GM12878 (cell line): ENCODE measurements around the gene BDP1. TPM values are rescaled to one million over a fixed set of nuclear protein-coding genes. Genes with fewer than 3 reads are reported as not detected.

ENCODE experiments used
- ATAC-seq: fragments of 200-7000 bp; cut with Tn5 transposase; 3 replicates; pipeline ENCODE4 v1.9.1; 2020; ENCODE audit warnings: mild to moderate bottlenecking, moderate library complexity
- BruUV-seq: library from RNA; stranded (reverse); fragments of 400-500 nt; replicated peaks from 2 replicates; lab custom pipeline; 2021; lab: Mats Ljungman, UMichigan
- CTCF ChIA-PET: fragments of 300-600 bp; sonication (Branson Sonifier 250); formaldehyde crosslinking; extraction: SDS; loops from one replicate; lab custom pipeline; 2021; ENCODE audit warnings: inconsistent platforms; lab: Yijun Ruan, JAX
- POLR2A ChIA-PET: fragments of 350-600 bp; formaldehyde crosslinking; extraction: SDS; loops from one replicate; lab custom pipeline; 2021; ENCODE audit warnings: inconsistent platforms; lab: Charles Lee
- RAD21 ChIA-PET: fragments of 300-600 bp; sonication (Branson Sonifier 250); formaldehyde crosslinking; loops from one replicate; lab custom pipeline; 2023; ENCODE audit warnings: antibody characterized with exemption; ENCODE audit not compliant: unreplicated experiment; lab: Charles Lee
- SMC1A ChIA-PET: fragments of 300-600 bp; sonication (Branson Sonifier 250); formaldehyde crosslinking; loops from one replicate; lab custom pipeline; 2023; ENCODE audit not compliant: unreplicated experiment, uncharacterized antibody; lab: Charles Lee
- DNase-seq: peaks from one replicate; pipeline ENCODE4 v3.0.0-alpha.2; 2011; ENCODE audit warnings: low read depth, low spot score
- FAIRE-seq: peaks from 3 replicates; lab custom pipeline; 2011; peaks lifted over from hg19 to GRCh38; lab: Jason Lieb, UNC
- H2AFZ ChIP-seq: 2 replicates; pipeline ENCODE4 v1.6.0; 2011; ENCODE audit warnings: low read depth, low read length, control low read depth; ENCODE audit not compliant: control insufficient read depth
- H3K27ac ChIP-seq: 2 replicates; pipeline ENCODE4 v1.5.1; 2011; ENCODE audit warnings: control low read depth; ENCODE audit not compliant: control insufficient read depth, insufficient read depth
- H3K27me3 ChIP-seq, 2 experiments: replicated peaks in 1 of 2; 2 replicates each; pipeline versions ENCODE4 v1.6.0 to v1.6.1; 2011; ENCODE audit warnings: low read length in 1 of 2; ENCODE audit not compliant: control insufficient read depth in 2 of 2, insufficient read depth in 2 of 2
- H3K36me3 ChIP-seq, 2 experiments: 2 replicates each; pipeline ENCODE4 v1.5.1; 2011; ENCODE audit warnings: low read length in 1 of 2; ENCODE audit not compliant: control insufficient read depth in 2 of 2, insufficient read depth in 2 of 2
- H3K4me1 ChIP-seq: 2 replicates; pipeline ENCODE4 v1.6.1; 2011; ENCODE audit warnings: mild to moderate bottlenecking, low read length, moderate library complexity, mixed read lengths; ENCODE audit not compliant: control insufficient read depth, insufficient read depth
- H3K4me2 ChIP-seq: 2 replicates; pipeline ENCODE4 v1.6.0; 2011; ENCODE audit warnings: control low read depth; ENCODE audit not compliant: control insufficient read depth, insufficient read depth
- H3K4me3 ChIP-seq: fragments of 200-600 bp; sonication (generic); 2 replicates; pipeline ENCODE4 v1.5.1; 2016
- H3K79me2 ChIP-seq: 2 replicates; pipeline ENCODE4 v1.6.0; 2011; ENCODE audit warnings: low read length; ENCODE audit not compliant: control insufficient read depth, insufficient read depth
- H3K9ac ChIP-seq: 2 replicates; pipeline ENCODE4 v1.8.0; 2011; ENCODE audit warnings: low read length, control low read depth, mixed read lengths; ENCODE audit not compliant: control insufficient read depth, insufficient read depth
- H3K9me3 ChIP-seq: replicated peaks from 3 replicates; pipeline ENCODE4 v1.5.1; 2011; ENCODE audit warnings: mild to moderate bottlenecking, low read length; ENCODE audit not compliant: control insufficient read depth, insufficient read depth
- H4K20me1 ChIP-seq: 2 replicates; pipeline ENCODE4 v1.6.0; 2011; ENCODE audit not compliant: control insufficient read depth, insufficient read depth
- CEBPB ChIP-seq, 2 experiments: fragments of 150-350 bp in 1 of 2; IDR thresholded peaks; 2 replicates each; pipeline ENCODE4 v1.6.1; 2012 to 2014; ENCODE audit warnings: low read depth in 2 of 2, low read length in 2 of 2, borderline replicate concordance in 1 of 2, inconsistent platforms in 1 of 2
- EED ChIP-seq: sonication (generic); IDR thresholded peaks from 2 replicates; pipeline ENCODE4 v1.6.1; 2016; ENCODE audit warnings: antibody characterized with exemption, low read depth
- MTA3 ChIP-seq: IDR thresholded peaks from 2 replicates; pipeline ENCODE4 v1.6.1; 2012; ENCODE audit warnings: low read length, inconsistent platforms, borderline replicate concordance
- RBBP5 ChIP-seq: fragments of 200-600 bp; sonication (generic); conservative IDR thresholded peaks from 2 replicates; pipeline ENCODE4 v1.6.1; 2016
- SIN3A ChIP-seq: IDR thresholded peaks from 2 replicates; pipeline ENCODE4 v1.6.1; 2012; ENCODE audit warnings: low read depth, low read length, improper control_type of control experiment
- TBL1XR1 ChIP-seq: IDR thresholded peaks from 2 replicates; pipeline ENCODE4 v1.6.1; 2012; ENCODE audit warnings: low read depth, low read length, improper control_type of control experiment
- ZNF217 ChIP-seq: fragments of 450-650 bp; IDR thresholded peaks from 2 replicates; pipeline ENCODE4 v1.6.1; 2017; ENCODE audit warnings: antibody characterized with exemption, mild to moderate bottlenecking
- ZNF622 ChIP-seq: fragments of 450-650 bp; IDR thresholded peaks from 2 replicates; pipeline ENCODE4 v1.6.1; 2017; ENCODE audit warnings: mild to moderate bottlenecking, inconsistent platforms
- WGBS: methylation state at CpG from one replicate; pipeline ENCODE4 v1.1.6; 2016; ENCODE audit warnings: low lambda C conversion rate; ENCODE audit not compliant: insufficient replicate concordance, insufficient coverage; ENCODE audit errors: missing lambda C conversion rate; 5-methylcytosine and 5-hydroxymethylcytosine counted together
- in situ Hi-C: fragments of 300-500 bp; cut with MboI; formaldehyde crosslinking; loops from 9 replicates; pipeline ENCODE4 v1.14.3; 2018; ENCODE audit warnings: mixed read lengths
- intact Hi-C: fragments of 100-400 bp; cut with micrococcal nuclease; formaldehyde crosslinking; loops from one replicate; pipeline ENCODE4 v1.14.2; 2022; ENCODE audit not compliant: unreplicated experiment
- polyA plus RNA-seq, 11 experiments: library from polyadenylated mRNA; depleted of rRNA in 4 of 11; unstranded in 6 of 11; stranded (reverse) in 5 of 11; fragments of >200 nt; fragmentation: Nextera tagmentation in 4 of 11; fragmentation: Illumina TruSeq in 1 of 11; extraction: Ambion mirVana in 4 of 11; extraction: Trizol in 1 of 11; gene quantifications; 1 replicate in 1 of 11; 2 replicates in 10 of 11; pipeline versions ENCODE4 v1.2.1 to v1.2.3, GENCODE V29; 2011 to 2016; ENCODE audit warnings: inconsistent platforms in 2 of 11, missing spikeins in 2 of 11, low read depth in 1 of 11
- total RNA-seq, 4 experiments: library from RNA; depleted of rRNA in 3 of 4; stranded (reverse); fragments of >200 nt in 3 of 4; fragmentation: Illumina TruSeq in 1 of 4; extraction: Trizol in 1 of 4; gene quantifications; 2 replicates each; pipeline versions ENCODE4 v1.2.1 to v1.2.3, GENCODE V29; 2013 to 2021

Gene BDP1
- total and polyA plus RNA-seq, 10 of the 15 experiments (the other 5 are each of a cell fraction or from before 2014, with no cell fraction given), result 6.1 to 31.1 (median 17.7) TPM

- no peak overlapping the region for H3K4me3 ChIP-seq
- FAIRE-seq (no peak), ATAC-seq (no peak)
- H3K9ac ChIP-seq, result no peak overlapping the region
- H3K27me3 ChIP-seq, result no peaks in the 10 kb centered on the region
- intact Hi-C loops, result no loop called here
- RAD21 ChIA-PET, result interaction anchor here (2.3 kb wide), 1 partner anchor 10 kb away, joined by 7 read pairs; no protein-coding TSS in a partner anchor
- no peak overlapping the region for H3K27ac ChIP-seq
- H3K4me2 ChIP-seq, result peak overlapping the region; percentile 46; the same call in 1 of the 2 replicates
- H3K9me3 ChIP-seq, result no peaks in the 10 kb centered on the region
- SMC1A ChIA-PET, result no interaction called here
- no TSS peak for BruUV-seq
- H3K79me2 ChIP-seq, result peaks cover 50% of the 10 kb centered on the region
- POLR2A ChIA-PET, result interaction anchor here (0.7 kb wide), 1 partner anchor 315 kb away, joined by 6 read pairs; no protein-coding TSS in a partner anchor
- no peak for TF ChIP-seq RBBP5
- TF ChIP-seq SIN3A, result no peak
- no peak for TF ChIP-seq CEBPB (IDR thresholded peaks at IDR 0.05; ENCODE audit: borderline replicate concordance in 1 of 2, low read depth in 2 of 2, low read length in 2 of 2)
- no peak for TF ChIP-seq TBL1XR1
- TF ChIP-seq, all 136 proteins: peak for 0
- DNase-seq, result no peak
- in situ Hi-C loops, result no loop called here
- Histone ChIP-seq H2AFZ (no peak overlapping the region), H3K36me3 (peaks cover under 1 to 4% of the 10 kb centered on the region in 2 experiments; a peak in 2 of 4 replicates), H3K4me1 (peaks cover 2% of the 10 kb centered on the region; the same call in 1 of the 2 replicates), H4K20me1 (no peaks in the 10 kb centered on the region)
- CTCF ChIA-PET, result interaction anchor here (0.7 to 4.8 kb wide), 5 partner anchors 9 to 116 kb away, joined by 3 to 44 read pairs (median 3); no protein-coding TSS in a partner anchor
These were observed 135.6 kb downstream of the BDP1 start for GRCh38 chr5:71591100-71591499.

DNA sequence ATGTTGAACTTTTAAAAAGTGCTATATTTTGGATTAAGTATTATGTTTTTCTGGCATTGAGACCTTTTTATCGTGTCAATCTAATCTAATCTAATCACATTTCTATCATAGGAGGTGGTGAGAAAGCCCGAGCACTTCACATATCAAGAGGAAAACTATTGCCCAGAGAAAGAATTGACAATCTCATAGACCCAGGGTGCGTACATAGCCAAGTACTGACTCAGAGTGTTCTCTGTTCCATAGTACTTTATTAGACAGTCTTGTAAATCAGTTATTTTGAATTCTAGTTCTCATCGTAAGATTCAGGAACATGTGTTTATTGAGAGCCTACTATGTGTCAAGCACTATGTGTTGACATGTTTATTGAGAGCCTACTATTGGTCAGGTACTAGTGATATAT is 140.7 kb downstream of the BDP1 start:
- RAD21 ChIA-PET, result no interaction called here
- in situ Hi-C loops, result no loop called here

More for the DNA sequence above, 140.7 kb downstream of the BDP1 start:
- no peaks in the 10 kb centered on the region for H3K9me3 ChIP-seq
- WGBS, result 98% methylated on average over 4 of the region's 4 CpGs
- no TSS peak for BruUV-seq
- peaks cover 11% of the 10 kb centered on the region for H3K79me2 ChIP-seq
- FAIRE-seq (no peak), ATAC-seq (no peak)
- ChIA-PET POLR2A (no interaction called here), SMC1A (no interaction called here)
- no peaks in the 10 kb centered on the region for H3K4me1 ChIP-seq
- H3K27ac ChIP-seq, result no peak overlapping the region
- H3K36me3 ChIP-seq, result peaks cover 4 to 20% of the 10 kb centered on the region in 2 experiments; a peak in 3 of 4 replicates
- TF ChIP-seq ZNF622 (no peak), MTA3 (no peak), EED (no peak), ZNF217 (no peak), TBL1XR1 (no peak)
- TF ChIP-seq, all 136 proteins: peak for 0
- CTCF ChIA-PET, result no interaction called here
- Histone ChIP-seq H3K4me3 (no peak overlapping the region), H3K27me3 (no peaks in the 10 kb centered on the region), H3K9ac (no peak overlapping the region), H4K20me1 (no peaks in the 10 kb centered on the region), H2AFZ (no peak overlapping the region), H3K4me2 (no peak overlapping the region)
- DNase-seq, result no peak
- intact Hi-C loops, result no loop called here
